Neural cell (in vitro differentiated cells): ENCODE results near the gene CCSER2.

Experiments
- CTCF ChIP-seq: fragments of 450-650 bp; IDR thresholded peaks from 2 replicates; pipeline ENCODE4 v1.5.1; 2014; ENCODE audit warnings: antibody characterized with exemption, mild to moderate bottlenecking, moderate library complexity; ENCODE audit not compliant: poor library complexity, severe bottlenecking
- MXI1 ChIP-seq: fragments of 450-650 bp; conservative IDR thresholded peaks from 2 replicates; pipeline ENCODE4 v1.6.1; 2014; ENCODE audit warnings: antibody characterized with exemption, mild to moderate bottlenecking; ENCODE audit not compliant: poor library complexity, severe bottlenecking
- POLR2AphosphoS5 ChIP-seq: IDR thresholded peaks from 2 replicates; pipeline ENCODE4 v1.6.1; 2012

- TF ChIP-seq CTCF (no peak), MXI1 (no peak), POLR2AphosphoS5 (no peak)
These were observed 87.3 kb downstream of the CCSER2 start for GRCh38 chr10:84415539-84416244.
